Adipose tissue (tissue), 3 donors: ENCODE data around the gene OSBP2. TPM values are rescaled to one million over a fixed set of nuclear protein-coding genes. Genes with fewer than 3 reads are reported as not detected.

ENCODE experiments used
- H3K27ac ChIP-seq: one replicate; pipeline ENCODE4 v1.5.1; 2013; ENCODE audit warnings: low read depth, low read length
- WGBS, 3 donors: extraction: QIAGEN DNeasy Blood & Tissue Kit; methylation state at CpG; one replicate each; pipeline ENCODE4 v1.1.7; 2013; 5-methylcytosine and 5-hydroxymethylcytosine counted together
- polyA plus RNA-seq, 3 donors: library from polyadenylated mRNA; stranded (reverse); fragments of 200-250 nt; gene quantifications; one replicate each; pipeline ENCODE4 v1.2.3, GENCODE V29; 2013
- donor health status: healthy with polysubstance abuse.
- donor health status: Bipolar disorder and iron deficiency.
- donor health status: healthy.

Gene OSBP2
- polyA plus RNA-seq, 3 donors: 0.58 to 1.1 (median 0.79) TPM

DNA sequence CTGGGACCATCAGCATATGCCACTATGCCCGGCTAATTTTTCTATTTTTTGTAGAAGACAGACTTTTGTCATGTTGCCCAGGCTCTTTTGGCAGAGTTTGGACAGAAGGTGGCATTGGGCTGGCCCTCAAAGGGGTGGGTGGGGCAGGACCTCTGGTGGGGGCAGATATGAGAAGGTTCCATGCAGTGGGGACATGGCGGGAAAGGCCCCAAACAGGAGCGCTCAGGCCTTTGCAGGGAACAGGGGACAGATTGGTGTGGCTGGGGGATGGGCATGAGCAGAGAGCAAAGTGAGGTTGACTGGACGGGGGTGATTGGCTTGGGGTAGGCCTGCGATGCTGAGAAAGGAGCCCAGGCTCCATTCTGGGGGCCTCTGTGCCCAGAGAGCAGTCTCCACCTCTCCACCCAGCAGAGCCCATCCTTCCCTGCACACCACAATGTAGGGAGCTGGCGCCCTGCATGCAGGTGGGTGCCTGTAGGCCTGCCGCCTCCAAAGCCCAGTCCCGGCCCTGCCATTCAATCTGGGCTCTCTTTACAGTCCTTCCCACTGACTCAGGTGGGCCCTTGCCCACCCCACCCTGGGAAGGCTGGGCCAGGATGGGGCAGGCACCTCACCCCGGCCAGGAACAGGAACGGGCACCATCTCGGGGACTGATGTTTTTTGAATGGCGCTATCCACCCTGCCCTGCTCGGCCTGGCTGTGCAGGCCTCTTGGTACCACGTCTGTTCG, 175.2 kb downstream of the OSBP2 start:
- WGBS, 3 donors: 90 to 95% (median 95%) methylated on average over 15 of the region's 15 CpGs

DNA sequence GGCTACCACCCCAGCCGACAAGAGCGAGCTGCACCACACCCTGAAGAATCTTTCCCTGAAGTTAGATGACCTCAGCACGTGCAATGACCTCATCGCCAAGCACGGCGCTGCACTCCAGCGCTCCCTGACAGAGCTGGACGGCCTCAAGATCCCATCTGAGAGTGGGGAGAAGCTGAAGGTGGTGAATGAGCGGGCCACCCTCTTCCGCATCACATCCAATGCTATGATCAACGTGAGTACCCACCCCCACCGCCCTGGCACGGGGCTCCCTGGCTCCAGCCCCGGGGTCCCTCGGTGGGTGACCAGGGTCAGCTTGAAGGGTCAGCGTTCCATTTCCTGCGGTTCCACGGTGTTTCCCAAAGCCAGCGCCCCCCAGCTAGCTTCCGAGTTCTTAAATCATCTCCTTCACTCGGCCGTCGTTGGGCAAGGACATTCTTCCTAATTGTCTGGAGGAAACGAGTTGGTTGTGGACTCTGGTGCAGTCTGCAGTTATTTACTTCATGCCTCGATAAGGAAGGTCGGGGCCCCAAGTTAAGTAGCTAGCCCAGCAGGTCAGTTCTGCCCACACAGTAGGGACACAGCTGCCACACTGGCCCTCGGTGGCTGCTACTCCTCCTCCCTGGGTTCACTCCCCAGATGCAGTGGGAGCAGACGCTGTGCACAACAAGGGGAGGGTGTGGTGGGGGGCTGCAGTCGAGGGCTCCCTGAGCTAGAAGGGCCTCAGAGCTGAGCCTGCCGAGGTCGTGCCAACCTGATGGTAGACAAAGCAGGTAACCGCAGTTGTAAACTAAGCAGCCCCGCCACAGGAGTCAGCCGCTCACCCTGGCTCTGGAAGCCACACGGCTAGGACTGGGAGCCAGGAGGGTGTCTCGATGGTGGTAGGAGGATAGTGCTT, 176.0 kb downstream of the OSBP2 start:
- 92 to 93% (median 92%) methylated on average over 36 of the region's 36 CpGs for WGBS, 3 donors

More for the DNA sequence above, 175.2 kb downstream of the OSBP2 start:
- H3K27ac ChIP-seq: no peak overlapping the region

DNA sequence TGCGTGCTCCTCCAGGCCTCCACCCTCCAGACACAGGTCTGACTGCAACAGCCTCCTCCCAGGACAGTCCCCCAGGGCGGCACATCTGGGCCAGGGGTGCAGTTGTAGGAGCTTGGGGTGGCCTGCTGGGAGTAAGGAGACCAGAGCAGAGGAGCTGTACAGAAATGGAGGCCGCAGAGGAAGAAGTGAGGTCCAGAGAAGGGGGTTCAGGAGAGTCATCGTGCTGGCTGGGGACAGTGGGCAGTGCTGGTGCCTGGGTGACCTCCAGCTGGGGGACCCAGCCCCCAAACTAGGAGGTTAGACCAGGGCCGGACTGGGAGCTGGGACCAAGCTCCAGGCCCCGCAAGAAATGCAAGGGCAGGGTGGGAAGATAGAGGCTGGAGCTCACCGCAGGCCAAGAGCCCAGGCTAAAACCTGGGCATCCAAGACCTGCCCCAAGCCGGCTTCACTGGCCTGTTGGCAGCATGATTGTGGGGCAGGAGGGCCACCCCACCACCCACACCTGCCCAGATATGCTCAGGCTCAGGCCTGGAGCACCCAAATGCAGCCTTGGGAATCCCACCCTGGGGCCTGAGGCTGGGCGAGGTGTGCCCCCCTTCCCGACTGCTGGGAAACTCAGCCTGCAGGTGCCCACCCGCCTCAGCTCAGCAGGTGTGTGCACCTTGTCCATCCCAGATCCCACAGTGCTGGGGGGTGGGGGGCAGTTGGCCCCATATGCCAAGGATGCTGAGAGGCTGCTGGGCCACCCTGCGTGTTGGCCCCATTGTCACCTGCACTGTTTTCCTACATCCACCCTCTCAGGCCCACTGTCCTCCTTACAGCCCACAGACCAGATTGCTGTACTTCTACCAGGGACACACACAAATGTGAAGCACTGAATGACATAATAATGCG, 177.0 kb downstream of the OSBP2 start:
- H3K27ac ChIP-seq: no peak overlapping the region
- 85 to 88% (median 88%) methylated on average over 13 of the region's 13 CpGs for WGBS, 3 donors

More for the DNA sequence above, 176.0 kb downstream of the OSBP2 start:
- H3K27ac ChIP-seq: no peak overlapping the region

DNA sequence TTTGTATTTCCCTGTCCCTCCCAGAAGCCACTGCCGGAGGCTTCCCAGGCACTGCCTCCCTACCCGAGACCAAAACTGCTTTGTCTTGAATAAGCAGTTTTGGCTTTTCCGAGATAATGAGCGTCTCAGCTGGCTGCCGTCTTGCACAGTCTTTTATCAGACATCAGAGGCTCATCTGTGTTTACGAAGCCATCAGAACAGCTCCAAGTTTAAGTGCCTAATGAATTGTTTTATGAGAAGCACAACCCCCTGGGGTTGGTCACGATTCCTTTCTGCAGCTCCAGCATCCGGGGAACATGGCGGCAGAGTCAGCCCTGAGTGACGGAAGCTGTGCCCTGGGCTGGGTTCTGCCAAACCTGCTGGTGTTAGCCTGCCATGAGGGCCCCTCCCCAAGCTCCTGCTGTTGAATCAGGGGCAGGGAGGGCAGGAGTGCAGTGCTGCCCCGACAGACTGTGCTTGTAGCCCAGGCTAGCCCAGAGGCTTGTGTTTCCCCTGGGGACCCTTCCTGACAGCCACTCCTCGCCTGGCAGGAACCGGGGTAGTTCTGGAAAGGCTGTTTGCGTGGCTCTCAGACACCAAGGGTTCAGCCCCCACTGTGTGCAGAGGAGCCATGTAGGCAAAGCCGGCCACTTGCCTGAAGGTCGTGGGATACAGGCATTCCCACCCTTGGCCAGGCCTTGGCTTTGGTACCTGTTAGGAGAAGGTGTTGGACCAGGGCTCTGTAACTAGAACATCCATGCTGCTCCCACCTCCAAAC, 177.8 kb downstream of the OSBP2 start:
- WGBS, 3 donors: 75 to 89% (median 81%) methylated on average over 16 of the region's 16 CpGs
- no peak overlapping the region for H3K27ac ChIP-seq

DNA sequence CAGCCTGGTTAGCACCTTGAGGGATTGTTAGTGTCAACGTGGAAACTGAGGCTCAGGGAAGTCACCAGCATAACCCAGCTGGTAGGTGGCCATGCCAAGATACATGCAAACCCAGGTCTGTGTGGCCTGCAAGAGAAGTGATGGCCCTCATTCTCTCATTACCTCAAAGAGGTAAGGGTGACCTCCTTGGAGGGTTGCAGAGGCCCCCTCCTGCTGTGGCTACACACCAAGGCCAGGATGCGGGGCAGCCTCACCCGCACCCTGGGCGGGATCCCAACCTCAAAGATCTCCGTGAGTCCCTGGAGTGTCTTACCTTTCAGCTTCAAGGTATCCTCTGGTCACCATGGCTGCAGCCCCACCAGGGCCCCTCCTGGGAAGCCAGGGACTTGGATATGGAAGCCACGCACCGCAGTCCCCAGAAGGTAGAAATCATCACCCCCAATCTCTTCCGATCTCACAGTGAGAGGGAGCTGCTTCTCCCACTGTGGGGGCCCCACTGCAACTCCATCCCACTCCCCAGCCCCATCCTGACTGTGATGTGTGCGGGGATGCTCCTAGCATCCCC, 178.5 kb downstream of the OSBP2 start:
- 96 to 97% (median 96%) methylated on average over 9 of the region's 9 CpGs for WGBS, 3 donors
- H3K27ac ChIP-seq: no peak overlapping the region

DNA sequence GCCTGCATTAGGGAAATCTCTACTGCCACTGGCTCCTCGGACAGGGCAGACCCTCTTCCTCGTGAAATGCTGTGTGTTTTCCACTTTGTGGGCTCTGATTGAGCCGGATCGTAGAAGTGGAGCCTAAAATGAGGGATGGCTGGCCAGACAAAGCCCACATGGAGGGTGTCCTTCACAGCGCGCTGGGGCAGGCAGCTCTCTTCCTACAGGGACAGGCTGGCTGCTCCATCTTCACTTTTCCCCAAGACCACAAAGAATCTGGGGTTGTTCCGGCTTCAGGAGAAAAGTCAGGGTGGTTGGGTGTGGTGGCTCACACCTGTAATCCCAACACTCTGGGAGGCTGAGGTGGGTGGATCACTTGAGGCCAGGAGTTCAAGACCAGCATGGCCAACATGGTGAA, 179.0 kb downstream of the OSBP2 start:
- H3K27ac ChIP-seq: no peak overlapping the region
- WGBS, 3 donors: 82 to 96% (median 94%) methylated on average over 7 of the region's 7 CpGs

DNA sequence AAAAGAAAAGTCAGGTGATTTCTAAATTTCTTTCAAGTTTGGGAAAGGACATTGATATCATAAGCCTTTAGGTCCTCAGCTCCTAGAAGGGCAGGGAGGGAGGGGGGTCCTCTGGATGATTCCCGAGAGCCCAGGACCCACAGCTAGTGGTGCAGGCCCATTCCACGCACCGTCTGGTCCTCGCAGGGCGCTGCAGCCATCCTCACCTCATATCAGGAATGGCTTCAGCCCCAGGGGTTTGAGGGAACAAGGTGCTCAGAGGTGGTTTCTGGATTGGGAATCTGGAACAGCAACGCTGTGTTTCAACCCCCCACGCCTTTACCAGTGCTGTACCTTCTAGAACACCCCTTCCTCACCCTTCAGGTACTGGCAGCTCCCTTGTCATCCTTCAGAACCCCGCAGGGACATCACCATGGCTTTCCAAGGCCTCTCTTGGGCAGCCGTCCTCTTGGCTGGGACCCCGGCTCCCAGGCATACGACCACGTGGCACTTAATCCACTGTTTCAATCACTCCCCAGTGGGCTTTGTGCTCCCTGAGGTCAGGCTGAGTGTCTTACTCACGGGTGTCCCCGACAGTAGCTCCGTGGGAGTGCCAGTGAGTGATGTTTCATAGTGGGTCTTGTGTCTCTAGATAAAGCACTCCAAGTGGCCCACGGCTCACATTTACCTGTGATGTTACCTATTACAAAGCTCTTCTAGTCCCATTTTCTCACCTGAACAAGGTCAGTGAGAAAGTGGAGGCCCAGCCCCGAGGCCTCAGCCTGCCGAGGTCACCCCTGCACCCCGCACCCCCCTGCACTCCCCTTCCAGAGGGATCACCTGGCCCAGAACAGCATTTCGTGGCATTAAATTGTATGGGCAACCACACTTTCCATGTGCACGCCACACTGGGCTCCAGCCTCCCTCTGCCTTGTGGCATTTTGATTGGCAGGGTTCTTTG, 180.0 kb downstream of the OSBP2 start:
- no peak overlapping the region for H3K27ac ChIP-seq
- WGBS, 3 donors: 87 to 88% (median 88%) methylated on average over 21 of the region's 21 CpGs

DNA sequence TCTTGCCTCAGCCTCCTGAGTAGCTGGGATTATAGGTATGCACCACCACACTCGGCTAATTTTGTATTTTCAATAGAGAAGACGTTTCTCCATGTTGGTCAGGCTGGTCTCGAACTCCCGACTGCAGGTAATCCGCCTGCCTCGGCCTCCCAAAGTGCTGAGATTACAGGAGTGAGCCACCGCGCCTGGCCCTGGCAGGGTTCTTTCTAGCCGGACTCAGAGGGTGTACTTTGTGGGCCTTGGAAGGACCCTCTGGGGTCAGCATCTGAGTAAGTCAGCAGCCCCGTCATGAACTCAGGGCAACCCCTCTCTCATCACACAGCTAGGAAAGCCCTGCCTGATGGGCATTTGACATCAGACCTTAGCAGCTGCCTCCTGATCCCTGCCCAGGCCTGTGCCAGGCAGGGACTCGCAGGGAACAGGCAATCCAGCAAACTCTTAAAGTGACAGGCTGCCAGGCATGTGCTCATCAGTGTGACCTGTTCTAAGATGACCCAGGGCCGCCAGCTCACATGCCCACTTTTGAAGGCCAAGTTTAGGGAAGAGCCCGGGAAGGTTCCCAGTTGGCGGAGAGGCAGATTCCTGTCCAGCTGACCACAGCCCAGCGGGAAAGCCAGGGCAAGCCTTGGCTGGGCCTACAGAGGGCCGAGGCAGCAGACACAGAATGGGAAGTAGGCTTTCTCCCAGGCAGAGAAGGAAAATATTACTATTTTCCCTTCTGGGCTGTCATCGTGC, 181.0 kb downstream of the OSBP2 start:
- WGBS, 3 donors: 85 to 90% (median 87%) methylated on average over 17 of the region's 17 CpGs
- H3K27ac ChIP-seq: no peak overlapping the region

DNA sequence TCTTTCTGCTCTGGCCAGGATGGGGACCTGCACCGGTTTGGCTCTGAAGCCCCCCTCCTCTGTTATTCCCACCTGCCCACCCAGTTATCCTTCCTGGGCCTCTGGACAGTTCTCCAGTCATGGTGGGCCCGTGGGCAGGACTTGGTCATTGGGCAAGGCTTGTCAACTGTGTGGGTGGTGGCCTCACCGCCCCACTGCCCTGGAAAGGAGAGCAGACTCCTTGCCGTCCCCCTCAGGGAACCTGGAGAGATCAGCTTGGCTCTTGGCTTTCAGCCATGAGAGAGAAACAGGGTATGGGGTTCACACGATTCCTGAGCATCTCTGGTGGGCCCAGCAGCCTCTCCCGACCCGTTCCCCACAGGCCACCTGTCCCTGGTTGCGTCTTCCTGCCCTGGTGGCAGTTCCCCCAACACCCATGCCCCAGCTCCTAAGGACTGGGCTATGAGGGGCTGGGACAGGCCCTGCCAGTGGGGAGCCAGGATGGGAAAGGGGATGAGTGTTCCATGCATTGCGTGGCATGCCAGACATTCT, 181.6 kb downstream of the OSBP2 start:
- WGBS, 3 donors: 88 to 90% (median 89%) methylated on average over 9 of the region's 9 CpGs
- no peak overlapping the region for H3K27ac ChIP-seq

DNA sequence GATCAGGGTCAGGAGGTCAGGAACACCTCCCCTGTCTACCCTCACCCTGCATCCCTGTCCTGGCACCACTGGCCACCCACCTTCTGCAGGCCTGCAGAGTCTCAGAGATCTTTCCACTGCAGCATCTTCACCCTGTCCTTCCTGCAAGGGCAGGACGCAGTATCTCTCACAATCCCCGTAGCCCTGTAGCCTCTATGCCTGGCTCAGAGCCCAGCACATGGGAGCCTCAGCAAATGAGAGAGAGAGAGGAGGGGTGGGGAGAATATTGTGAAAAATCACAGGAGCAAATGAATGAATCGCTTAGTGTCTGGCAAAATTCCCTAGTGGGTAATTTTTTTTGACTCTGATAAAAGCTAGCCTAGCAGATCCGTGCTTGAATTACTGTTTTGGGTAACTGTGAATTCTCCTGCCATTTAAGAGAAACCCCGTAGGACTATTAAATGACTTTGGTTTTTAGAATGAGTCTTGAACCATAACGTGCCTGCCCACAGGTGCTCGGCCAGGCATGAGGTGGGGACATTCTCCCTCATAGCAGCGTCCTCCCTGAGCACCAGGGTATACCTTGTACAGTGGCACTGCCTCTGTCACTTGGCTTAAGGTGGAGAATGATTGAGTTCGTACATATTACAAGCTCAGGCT, 182.4 kb downstream of the OSBP2 start:
- WGBS, 3 donors: 48 to 57% (median 51%) methylated on average over 9 of the region's 9 CpGs
- H3K27ac ChIP-seq: no peak overlapping the region

DNA sequence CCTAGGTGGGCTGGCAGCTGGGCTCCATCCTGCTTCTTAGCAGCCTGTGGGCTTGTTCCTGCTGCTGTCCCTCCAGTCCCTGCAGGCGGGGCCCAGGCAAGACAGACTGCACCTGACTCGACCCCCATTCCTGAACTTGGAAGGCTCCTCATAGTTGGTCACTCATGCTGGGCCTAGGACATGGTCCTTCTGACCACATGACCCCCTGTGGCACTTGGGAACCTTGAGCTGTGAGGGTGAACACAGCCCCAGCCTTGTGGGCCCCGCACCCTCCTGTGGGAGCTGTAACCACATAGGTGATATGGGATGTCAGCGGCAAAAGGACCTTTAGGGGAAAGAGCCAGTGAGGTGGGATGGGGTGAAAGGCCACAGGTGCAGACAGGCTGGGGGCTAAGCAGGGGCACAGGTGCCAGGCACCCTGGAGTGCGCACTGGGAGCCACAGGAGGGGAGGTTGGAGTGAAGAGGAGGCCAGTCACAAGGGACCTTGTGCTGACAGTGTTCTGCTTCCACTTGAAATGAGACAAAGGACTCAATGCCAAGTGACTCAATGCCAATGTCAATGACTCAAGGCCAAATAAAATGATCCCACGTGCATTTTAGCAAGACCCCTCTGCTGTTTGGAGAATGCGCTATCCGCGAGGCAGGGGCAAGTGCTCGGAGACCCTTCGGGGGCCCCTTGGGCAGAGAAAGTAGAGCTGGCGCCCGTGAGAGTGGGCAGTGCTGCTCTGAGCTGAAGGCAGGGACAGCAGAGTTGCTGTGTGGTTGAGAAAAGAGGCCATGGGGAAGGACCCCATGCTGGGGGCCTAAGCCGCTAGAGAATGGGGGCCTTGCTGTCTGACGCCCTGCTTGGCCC, 183.2 kb downstream of the OSBP2 start:
- WGBS, 3 donors: 84 to 89% (median 88%) methylated on average over 15 of the region's 15 CpGs
- H3K27ac ChIP-seq: no peak overlapping the region

DNA sequence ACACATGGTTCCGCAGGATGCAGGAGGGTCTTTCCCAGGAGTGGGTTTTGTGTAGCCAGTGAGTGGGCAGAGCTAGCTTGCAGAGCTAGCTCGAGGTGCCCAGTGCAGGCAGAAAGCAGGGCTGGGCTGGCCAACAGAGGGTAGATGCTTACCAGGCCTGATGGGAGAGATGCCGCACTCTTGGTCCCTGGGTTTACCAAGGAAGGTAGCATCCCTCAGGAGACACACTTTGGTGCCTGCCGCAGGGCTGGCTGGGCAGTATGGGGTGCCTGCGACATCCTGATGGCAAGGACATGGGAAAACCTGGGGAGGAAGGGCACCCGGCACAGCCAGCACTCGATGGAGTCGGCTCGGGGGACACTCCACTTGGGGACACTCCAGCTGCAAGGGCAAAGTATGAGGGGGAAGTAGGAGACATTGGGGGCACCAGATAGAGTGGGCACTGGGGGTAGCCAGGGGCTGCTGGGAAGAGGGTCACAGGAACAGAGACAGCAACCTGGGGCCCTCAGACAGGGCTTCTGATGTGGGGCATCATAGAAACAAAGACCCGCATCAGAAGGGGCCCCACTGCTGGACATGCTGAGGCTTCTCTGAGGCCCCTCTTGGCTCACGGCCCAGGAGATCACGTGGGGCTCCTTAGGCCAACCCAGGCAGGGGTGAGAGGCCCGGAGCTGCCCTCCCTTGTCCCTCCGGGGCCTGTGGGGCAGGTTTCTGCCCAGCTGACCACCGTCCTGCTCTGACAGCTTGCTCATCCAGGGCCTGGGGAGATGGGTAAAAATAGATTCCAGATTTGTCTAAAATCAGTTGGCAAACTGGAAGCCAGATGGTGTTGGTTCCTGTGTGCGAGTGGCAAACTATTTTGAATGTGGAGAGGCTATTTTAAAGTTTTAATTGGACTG, 184.1 kb downstream of the OSBP2 start:
- 71 to 76% (median 72%) methylated on average over 16 of the region's 16 CpGs for WGBS, 3 donors
- no peak overlapping the region for H3K27ac ChIP-seq

DNA sequence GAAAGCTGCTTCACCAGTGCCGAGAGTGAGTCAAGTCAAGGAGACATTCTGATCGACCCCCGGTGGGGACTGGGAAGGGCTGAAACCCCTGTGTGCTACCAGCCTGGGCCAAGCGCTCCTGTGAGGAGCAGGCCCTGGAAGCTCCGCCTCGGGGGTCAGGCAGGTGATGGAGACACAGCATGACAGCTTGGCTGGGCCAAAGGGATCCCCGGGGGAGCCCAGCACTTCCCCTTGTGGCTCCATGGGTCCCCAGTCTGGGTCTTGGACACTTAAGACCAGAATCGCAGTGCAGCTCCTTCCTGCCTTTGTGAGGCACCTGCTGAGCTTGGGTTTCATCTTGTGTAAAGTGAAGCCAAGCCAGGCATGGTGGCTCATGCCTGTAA, 184.7 kb downstream of the OSBP2 start:
- no peak overlapping the region for H3K27ac ChIP-seq
- WGBS, 3 donors: 77 to 81% (median 78%) methylated on average over 8 of the region's 8 CpGs

DNA sequence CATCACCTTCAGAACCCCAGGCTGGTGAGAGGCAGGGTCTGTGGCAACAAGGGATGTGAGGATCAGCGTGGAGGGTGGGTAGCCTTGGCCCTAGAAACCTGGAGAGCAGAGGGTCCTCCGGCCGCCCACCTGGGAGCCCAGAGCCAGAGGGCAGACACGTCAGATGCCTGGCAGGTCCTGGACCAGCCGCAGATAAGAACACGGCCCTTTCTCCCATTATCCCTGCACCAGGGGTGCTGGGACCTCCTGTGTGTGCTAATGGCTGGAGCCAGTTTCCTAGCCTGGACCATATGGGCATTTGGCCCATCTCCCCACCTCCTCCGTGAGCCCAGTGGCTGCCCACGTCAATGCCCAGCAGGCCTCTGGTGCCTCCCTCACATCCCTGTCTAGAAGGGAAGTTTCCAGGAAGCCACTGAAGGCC, 185.5 kb downstream of the OSBP2 start:
- 88 to 93% (median 89%) methylated on average over 8 of the region's 8 CpGs for WGBS, 3 donors
- no peak overlapping the region for H3K27ac ChIP-seq
